Loucy (cell line): ENCODE results near the gene RPS6KA4.

Source experiments
- H2AFZ ChIP-seq: fragments of 200-600 bp; sonication (generic); 2 replicates; pipeline ENCODE4 v1.6.0; 2016; ENCODE audit warnings: antibody characterized with exemption, mild to moderate bottlenecking, low read length, moderate library complexity
- H3F3A ChIP-seq: fragments of 200-600 bp; 2 replicates; pipeline ENCODE4 v1.6.0; 2016; ENCODE audit warnings: antibody characterized with exemption, low read depth, mild to moderate bottlenecking
- H3K27me3 ChIP-seq: fragments of 200-600 bp; sonication (generic); 2 replicates; pipeline ENCODE4 v1.6.1; 2014; ENCODE audit warnings: low read length, mild to moderate bottlenecking; ENCODE audit not compliant: insufficient read depth, poor library complexity, severe bottlenecking
- H3K36me3 ChIP-seq: fragments of 200-600 bp; sonication (generic); 2 replicates; pipeline ENCODE4 v1.6.1; 2016; ENCODE audit warnings: low read length; ENCODE audit not compliant: insufficient read depth
- H3K4me1 ChIP-seq: fragments of 200-600 bp; sonication (generic); 2 replicates; pipeline ENCODE4 v1.5.1; 2014; ENCODE audit warnings: low read length, mild to moderate bottlenecking; ENCODE audit not compliant: insufficient read depth, poor library complexity, severe bottlenecking
- H3K4me2 ChIP-seq: fragments of 200-600 bp; sonication (generic); 2 replicates; pipeline ENCODE4 v1.6.0; 2014; ENCODE audit warnings: antibody characterized with exemption, low read length, low read depth, mild to moderate bottlenecking; ENCODE audit not compliant: poor library complexity, severe bottlenecking
- H3K4me3 ChIP-seq: fragments of 200-600 bp; sonication (generic); 2 replicates; pipeline ENCODE4 v1.5.1; 2014; ENCODE audit warnings: low read length, mild to moderate bottlenecking, mixed read lengths; ENCODE audit not compliant: poor library complexity, severe bottlenecking
- H3K79me2 ChIP-seq: fragments of 200-600 bp; sonication (generic); 2 replicates; pipeline ENCODE4 v1.6.1; 2014; ENCODE audit warnings: low read length; ENCODE audit not compliant: insufficient read depth
- H3K9ac ChIP-seq: fragments of 200-600 bp; sonication (generic); 2 replicates; pipeline ENCODE4 v1.6.0; 2014; ENCODE audit warnings: mild to moderate bottlenecking, low read depth, low read length, moderate library complexity; ENCODE audit not compliant: poor library complexity, severe bottlenecking
- H3K9me2 ChIP-seq: fragments of 200-600 bp; sonication (generic); replicated peaks from 2 replicates; pipeline ENCODE4 v1.6.1; 2016; ENCODE audit warnings: low read depth, low read length, mixed read lengths
- H3K9me3 ChIP-seq: fragments of 200-600 bp; sonication (generic); 2 replicates; pipeline ENCODE4 v1.6.1; 2014; ENCODE audit warnings: mild to moderate bottlenecking, antibody characterized with exemption, low read length, low read depth; ENCODE audit not compliant: insufficient read depth
- H4K20me1 ChIP-seq: fragments of 200-600 bp; sonication (generic); 2 replicates; pipeline ENCODE4 v1.6.0; 2014; ENCODE audit warnings: antibody characterized with exemption, low read length, mild to moderate bottlenecking; ENCODE audit not compliant: insufficient read depth, poor library complexity, severe bottlenecking
- CTCF ChIP-seq: fragments of 200-600 bp; sonication (generic); conservative IDR thresholded peaks from 2 replicates; pipeline ENCODE4 v1.5.1; 2014; ENCODE audit warnings: mild to moderate bottlenecking, antibody characterized with exemption, low read length
- EZH2phosphoT487 ChIP-seq: fragments of 200-600 bp; IDR thresholded peaks from 2 replicates; pipeline ENCODE4 v1.6.1; 2018; ENCODE audit warnings: antibody characterized with exemption, mild to moderate bottlenecking, moderate library complexity, borderline replicate concordance

The RPS6KA4 gene

DNA sequence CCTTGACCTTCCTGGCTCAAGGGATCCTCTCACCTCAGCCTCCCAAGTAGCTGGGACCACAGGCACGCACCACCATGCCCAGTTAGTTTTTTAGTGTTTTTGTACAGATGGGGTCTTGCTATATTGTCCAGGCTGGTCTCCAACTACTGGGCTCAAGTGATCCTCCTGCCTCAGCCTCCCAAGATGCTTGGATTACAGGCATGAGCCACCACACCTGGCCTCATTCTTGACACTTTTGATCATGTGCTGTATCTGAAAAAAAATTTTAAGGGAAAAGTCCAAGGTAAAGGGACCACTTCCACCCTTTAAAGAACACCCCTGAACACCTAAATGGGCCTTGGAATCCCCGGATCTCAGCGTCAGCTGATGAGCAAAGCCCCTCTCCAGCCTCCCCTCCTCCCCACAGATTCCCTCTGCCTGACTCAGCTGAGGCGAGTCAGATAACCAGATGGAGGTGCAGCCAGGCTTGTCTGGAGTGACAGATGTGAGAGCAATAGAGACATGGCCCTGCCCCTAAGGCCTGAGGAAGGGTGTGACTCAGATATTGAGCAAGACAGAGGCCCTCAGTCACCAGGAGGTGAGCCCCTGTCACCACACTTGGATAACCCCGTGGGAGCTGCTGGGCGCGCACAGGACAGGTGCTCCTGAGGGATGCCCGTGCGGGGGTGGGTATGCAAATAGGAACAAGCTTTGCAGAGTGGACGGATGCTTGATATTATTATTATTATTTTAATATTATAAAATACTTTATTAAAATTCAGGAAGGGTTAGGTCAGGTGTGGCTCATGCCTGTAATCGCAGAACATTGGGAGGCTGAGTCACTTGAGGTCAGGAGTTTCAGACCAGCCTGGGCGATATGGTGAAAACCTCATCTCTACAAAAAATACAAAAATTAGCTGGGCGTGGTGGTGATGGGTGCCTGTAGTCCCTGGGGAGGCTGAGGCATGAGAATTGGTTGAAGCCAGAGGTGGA, 23.9 kb upstream of the RPS6KA4 start:
- no peaks in the 10 kb centered on the region for H3K9me3 ChIP-seq
- no peaks in the 10 kb centered on the region for H3F3A ChIP-seq
- no peaks in the 10 kb centered on the region for H4K20me1 ChIP-seq
- H3K79me2 ChIP-seq, result peaks cover 11% of the 10 kb centered on the region; the same call in 1 of the 2 replicates
- H3K4me1 ChIP-seq, result peaks cover 10% of the 10 kb centered on the region
- no peak overlapping the region for H3K9ac ChIP-seq
- H3K4me3 ChIP-seq, result no peak overlapping the region
- no peaks in the 10 kb centered on the region for H3K9me2 ChIP-seq
- TF ChIP-seq EZH2phosphoT487, result no peak
- no peak for TF ChIP-seq CTCF
- no peaks in the 10 kb centered on the region for H3K36me3 ChIP-seq
- H3K4me2 ChIP-seq, result no peak overlapping the region
- no peak overlapping the region for H2AFZ ChIP-seq
- H3K27me3 ChIP-seq, result no peaks in the 10 kb centered on the region

- no peak overlapping the region for H3K9ac ChIP-seq
- H3K4me2 ChIP-seq, result no peak overlapping the region
- peaks cover 18% of the 10 kb centered on the region for H4K20me1 ChIP-seq
- H2AFZ ChIP-seq, result no peak overlapping the region
- no peak overlapping the region for H3K4me3 ChIP-seq
- no peaks in the 10 kb centered on the region for H3K27me3 ChIP-seq
- H3K79me2 ChIP-seq, result peaks cover 21% of the 10 kb centered on the region; the same call in 1 of the 2 replicates
- H3K4me1 ChIP-seq, result peaks cover 13% of the 10 kb centered on the region
- no peaks in the 10 kb centered on the region for H3K36me3 ChIP-seq
- H3K9me2 ChIP-seq, result no peaks in the 10 kb centered on the region
- H3F3A ChIP-seq, result no peaks in the 10 kb centered on the region
- no peaks in the 10 kb centered on the region for H3K9me3 ChIP-seq
- TF ChIP-seq CTCF, result no peak
- TF ChIP-seq EZH2phosphoT487, result no peak
These were observed 21.3 kb upstream of the RPS6KA4 start for GRCh38 chr11:64337538-64338249.

GRCh38 chr11:64338716-64339115, 20.2 kb upstream of the RPS6KA4 start:
- no peaks in the 10 kb centered on the region for H3K9me3 ChIP-seq
- no peaks in the 10 kb centered on the region for H3K36me3 ChIP-seq
- no peak overlapping the region for H2AFZ ChIP-seq
- H3F3A ChIP-seq, result no peaks in the 10 kb centered on the region
- no peak for TF ChIP-seq CTCF
- TF ChIP-seq EZH2phosphoT487, result no peak
- no peaks in the 10 kb centered on the region for H3K9me2 ChIP-seq
- peaks cover 22% of the 10 kb centered on the region for H4K20me1 ChIP-seq
- peak overlapping the region; percentile 92 for H3K4me3 ChIP-seq
- H3K79me2 ChIP-seq, result peaks cover 21% of the 10 kb centered on the region; the same call in 1 of the 2 replicates
- H3K4me2 ChIP-seq, result peak overlapping the region; percentile 82
- peaks cover 13% of the 10 kb centered on the region for H3K4me1 ChIP-seq
- H3K27me3 ChIP-seq, result no peaks in the 10 kb centered on the region
- H3K9ac ChIP-seq, result peak overlapping the region; percentile 86
